Measurements from ENCODE around the gene GRM7.

The GRM7 gene

GRCh38 chr3:7280318-7280717, 419.4 kb downstream of the GRM7 start:
- H3K9me3 ChIP-seq, result no peaks in the 10 kb centered on the region
- no peaks in the 10 kb centered on the region for H3K4me1 ChIP-seq
- no peak for DNase-seq
- no peak for TF ChIP-seq CTCF (IDR thresholded peaks at IDR 0.05; ENCODE audit: low read depth, low read length)
- no peaks in the 10 kb centered on the region for H3K36me3 ChIP-seq
- no peak overlapping the region for H3K4me3 ChIP-seq (ENCODE audit: low read depth, low read length)
- no peaks in the 10 kb centered on the region for H3K27me3 ChIP-seq

GRCh38 chr3:7282988-7283387, 422.1 kb downstream of the GRM7 start:
- no peak for TF ChIP-seq CTCF (IDR thresholded peaks at IDR 0.05; ENCODE audit: low read depth, low read length)
- no peaks in the 10 kb centered on the region for H3K9me3 ChIP-seq
- DNase-seq, result no peak
- H3K36me3 ChIP-seq, result no peaks in the 10 kb centered on the region
- no peaks in the 10 kb centered on the region for H3K27me3 ChIP-seq
- no peak overlapping the region for H3K4me3 ChIP-seq (ENCODE audit: low read depth, low read length)
- H3K4me1 ChIP-seq, result no peaks in the 10 kb centered on the region

GRCh38 chr3:7285505-7285904, 424.6 kb downstream of the GRM7 start:
- TF ChIP-seq CTCF (IDR thresholded peaks at IDR 0.05; ENCODE audit: low read depth, low read length), result peak; percentile 22; the same call in 1 of the 2 replicates
- H3K4me3 ChIP-seq (ENCODE audit: low read depth, low read length), result no peak overlapping the region
- H3K9me3 ChIP-seq, result no peaks in the 10 kb centered on the region
- no peaks in the 10 kb centered on the region for H3K36me3 ChIP-seq
- peak; percentile 9 for DNase-seq
- no peaks in the 10 kb centered on the region for H3K4me1 ChIP-seq
- no peaks in the 10 kb centered on the region for H3K27me3 ChIP-seq

- DNase-seq, result no peak
- no peak for TF ChIP-seq CTCF (IDR thresholded peaks at IDR 0.05; ENCODE audit: low read depth, low read length)
- Histone ChIP-seq H3K27me3 (no peaks in the 10 kb centered on the region), H3K9me3 (no peaks in the 10 kb centered on the region), H3K36me3 (no peaks in the 10 kb centered on the region), H3K4me3 (ENCODE audit: low read depth, low read length) (no peak overlapping the region), H3K4me1 (no peaks in the 10 kb centered on the region)
Observed at GRCh38 chr3:7288133-7288532, 427.2 kb downstream of the GRM7 start.

GRCh38 chr3:7289121-7289520, 428.2 kb downstream of the GRM7 start:
- DNase-seq, result no peak
- no peaks in the 10 kb centered on the region for H3K4me1 ChIP-seq
- TF ChIP-seq CTCF (IDR thresholded peaks at IDR 0.05; ENCODE audit: low read depth, low read length), result no peak
- H3K36me3 ChIP-seq, result no peaks in the 10 kb centered on the region
- no peaks in the 10 kb centered on the region for H3K27me3 ChIP-seq
- no peak overlapping the region for H3K4me3 ChIP-seq (ENCODE audit: low read depth, low read length)
- no peaks in the 10 kb centered on the region for H3K9me3 ChIP-seq

GRCh38 chr3:7290077-7290825, 429.3 kb downstream of the GRM7 start:
- Histone ChIP-seq H3K9me3 (no peaks in the 10 kb centered on the region), H3K4me1 (no peaks in the 10 kb centered on the region), H3K36me3 (no peaks in the 10 kb centered on the region), H3K27me3 (no peaks in the 10 kb centered on the region), H3K4me3 (ENCODE audit: low read depth, low read length) (no peak overlapping the region)
- DNase-seq, result no peak
- no peak for TF ChIP-seq CTCF (IDR thresholded peaks at IDR 0.05; ENCODE audit: low read depth, low read length)
